ENCODE results near the gene DDX53.

DDX53 gene

GRCh38 chrX:22999696-23000223 lies at the start of gene DDX53:
DDX53 (plus strand) TSS chrX:22999960; CDS start chrX:23000058, 98 bp downstream.
- no peak for DNase-seq

- DNase-seq, result no peak
Measured at GRCh38 chrX:22950269-22951266, 49.2 kb upstream of the DDX53 start.

- DNase-seq, result no peak
Measured at GRCh38 chrX:22952010-22952409, 47.8 kb upstream of the DDX53 start.

- no peak for DNase-seq
Measured at GRCh38 chrX:22958250-22958649, 41.5 kb upstream of the DDX53 start.

- DNase-seq, result no peak
Measured at GRCh38 chrX:22959204-22959920, 40.4 kb upstream of the DDX53 start.

DNA sequence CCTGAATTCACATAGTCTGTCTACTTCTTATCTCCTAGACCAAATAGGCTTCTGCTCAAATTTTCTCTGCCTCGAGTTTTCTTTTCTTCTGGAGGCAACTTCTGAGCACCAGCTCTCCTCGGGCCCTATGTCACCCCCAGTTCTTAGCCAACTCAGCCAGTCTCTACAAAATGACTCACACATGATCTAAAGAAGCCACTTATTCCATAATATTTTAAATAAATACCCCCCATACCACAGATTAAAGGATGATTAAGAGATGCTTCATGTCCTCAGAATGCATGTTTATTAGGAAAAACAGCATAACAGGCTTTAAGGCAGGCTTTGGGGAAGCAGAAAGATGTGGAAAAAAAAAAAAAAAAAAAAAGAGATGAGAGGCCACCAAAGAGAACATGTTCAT lies 36.6 kb upstream of the DDX53 start:
- no peak for DNase-seq

GRCh38 chrX:22968494-22968893 lies 31.3 kb upstream of the DDX53 start:
- no peak for DNase-seq

GRCh38 chrX:22969411-22969810 lies 30.3 kb upstream of the DDX53 start:
- no peak for DNase-seq

DNA sequence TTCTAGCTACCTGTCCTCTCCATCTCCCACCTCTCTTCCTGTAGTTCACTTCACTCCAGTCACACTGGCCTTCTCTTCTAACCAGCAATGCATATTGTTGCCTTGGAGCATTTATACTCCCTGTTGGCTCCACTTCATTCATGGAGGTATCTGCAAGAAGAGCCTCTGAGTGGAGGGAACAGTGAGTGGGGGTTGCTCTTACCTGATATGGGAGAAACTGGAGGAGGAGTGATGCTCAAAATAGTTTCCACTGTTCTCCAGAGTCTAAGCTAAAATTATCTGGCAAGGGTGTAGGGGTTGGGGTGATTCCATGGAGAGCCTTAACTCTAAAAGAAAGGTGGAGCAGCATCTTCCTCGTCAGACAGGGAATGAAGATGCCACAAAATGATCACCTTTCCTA lies 28.9 kb upstream of the DDX53 start:
- DNase-seq, result no peak

DNA sequence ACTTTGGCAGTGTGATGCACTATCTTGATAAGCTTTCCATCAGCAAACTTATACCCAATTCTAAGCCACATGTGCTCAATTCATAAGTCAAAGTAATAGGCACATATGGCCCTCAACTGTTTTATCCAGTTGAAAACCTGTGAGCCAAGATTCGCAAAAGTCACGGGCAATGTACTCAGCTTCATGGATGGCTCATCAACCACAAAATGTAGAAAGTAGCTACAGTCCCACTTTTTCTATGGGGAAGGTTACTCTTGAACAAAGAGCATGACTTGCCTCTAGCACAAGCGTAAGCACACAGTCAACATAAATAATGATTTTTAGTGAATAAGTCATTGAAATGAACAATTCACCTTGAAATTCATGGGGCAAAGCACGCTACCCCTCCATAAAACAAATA lies 25.1 kb upstream of the DDX53 start:
- no peak for DNase-seq

DNA sequence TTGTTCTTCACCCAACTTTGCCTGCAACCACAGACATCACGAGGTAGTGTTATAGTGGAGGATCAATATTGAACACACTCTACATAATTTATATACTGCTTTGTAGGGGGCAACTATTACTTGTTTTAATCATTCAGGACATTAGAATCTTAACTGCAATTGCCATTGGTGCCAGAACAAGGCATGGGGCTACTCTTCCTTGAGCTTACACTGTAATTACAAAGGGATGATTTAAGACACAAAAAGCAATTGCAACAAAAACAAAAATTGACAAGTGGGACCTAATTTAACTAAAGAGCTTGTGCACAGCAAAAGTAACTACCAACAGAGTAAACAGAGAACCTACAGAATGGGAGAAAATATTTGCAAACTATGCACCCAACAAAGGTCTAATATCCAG lies 24.0 kb upstream of the DDX53 start:
- no peak for DNase-seq

GRCh38 chrX:22985958-22986357 lies 13.8 kb upstream of the DDX53 start:
- no peak for DNase-seq

GRCh38 chrX:22987452-22987851 lies 12.3 kb upstream of the DDX53 start:
- no peak for DNase-seq

GRCh38 chrX:23003116-23003515 lies 3.4 kb downstream of the DDX53 start:
- DNase-seq, result no peak

- no peak for DNase-seq
Measured at GRCh38 chrX:23008431-23009099, 8.8 kb downstream of the DDX53 start.

- DNase-seq, result no peak
Measured at GRCh38 chrX:23012162-23012561, 12.4 kb downstream of the DDX53 start.

DNA sequence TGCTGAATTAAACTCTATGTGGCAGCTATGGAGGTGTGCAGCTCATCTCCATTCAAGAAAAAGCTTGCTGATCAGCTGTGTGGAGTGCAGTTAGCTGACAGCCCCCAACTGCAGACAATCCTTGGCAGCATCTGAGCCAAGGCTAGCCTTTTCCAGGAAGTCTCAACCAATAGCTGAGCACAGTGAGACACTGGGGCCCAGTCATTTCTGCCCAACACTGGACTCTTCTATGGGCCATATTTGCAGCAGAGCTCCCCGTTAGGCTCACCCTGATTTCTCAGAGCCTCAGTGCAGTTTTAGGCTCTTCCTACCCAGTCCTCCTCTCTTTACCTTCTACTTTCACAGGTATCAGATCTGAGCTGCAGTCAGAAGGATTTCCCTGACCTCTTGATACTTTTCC lies 12.9 kb downstream of the DDX53 start:
- no peak for DNase-seq

- no peak for DNase-seq
Measured at GRCh38 chrX:23013366-23013765, 13.6 kb downstream of the DDX53 start.

- DNase-seq, result no peak
Measured at GRCh38 chrX:23031600-23031999, 31.8 kb downstream of the DDX53 start.

GRCh38 chrX:23035493-23035892 lies 35.7 kb downstream of the DDX53 start:
- DNase-seq, result no peak

GRCh38 chrX:23046443-23046842 lies 46.7 kb downstream of the DDX53 start:
- DNase-seq, result no peak

DNA sequence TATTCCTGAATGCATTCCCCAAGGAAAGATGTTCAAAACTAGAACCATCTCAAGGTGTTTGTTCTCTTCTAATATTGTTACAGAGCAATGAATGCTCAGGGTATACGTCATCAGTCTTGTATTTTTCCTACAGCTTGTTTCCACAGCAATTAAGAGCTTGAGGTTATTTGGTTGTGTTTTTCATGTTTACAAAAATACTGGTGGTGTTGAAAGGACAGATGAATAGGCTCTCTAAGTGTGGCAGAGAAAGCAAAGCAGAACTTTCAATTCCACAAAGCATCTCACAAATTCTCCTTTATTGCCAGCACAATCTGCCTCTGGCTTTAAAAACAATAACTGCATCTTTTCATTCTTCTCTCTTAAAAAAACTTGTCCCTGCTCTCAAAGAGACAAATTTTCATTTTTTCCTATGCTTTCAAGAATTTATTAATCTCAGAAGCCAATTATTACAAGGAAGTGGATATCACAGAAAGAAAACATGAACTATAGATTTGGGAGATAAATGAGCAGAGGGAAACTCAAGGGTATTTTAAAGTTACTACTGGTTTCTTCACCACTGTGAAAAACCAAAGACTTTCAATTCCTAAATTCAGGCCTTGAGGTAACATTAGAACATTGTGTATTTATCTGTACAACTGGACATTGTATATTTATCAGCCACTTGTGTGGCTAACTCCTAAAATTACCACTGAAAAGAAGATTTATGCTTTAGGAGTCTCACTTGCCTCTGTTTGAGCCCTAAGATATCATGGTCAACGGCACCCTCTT lies 49.2 kb downstream of the DDX53 start:
- DNase-seq, result no peak
